MM.1S (cell line): ENCODE measurements around the gene MRM3.

Experiments used
- DNase-seq: peaks from one replicate; pipeline ENCODE4 v3.0.0-alpha.2; 2015
- H2AFZ ChIP-seq: fragments of 300-600 bp; sonication (generic); 2 replicates; pipeline ENCODE4 v1.6.0; 2016; ENCODE audit warnings: antibody characterized with exemption, low read length
- H3F3A ChIP-seq: fragments of 300-600 bp; sonication (generic); 2 replicates; pipeline ENCODE4 v1.6.1; 2016; ENCODE audit warnings: mild to moderate bottlenecking, antibody characterized with exemption, low read length, moderate library complexity, mixed read lengths; ENCODE audit not compliant: insufficient read depth
- H3K27ac ChIP-seq: fragments of 300-600 bp; sonication (generic); 2 replicates; pipeline ENCODE4 v1.5.1; 2016; ENCODE audit warnings: mild to moderate bottlenecking, low read length
- H3K27me3 ChIP-seq: fragments of 300-600 bp; sonication (generic); replicated peaks from 2 replicates; pipeline ENCODE4 v1.6.0; 2016; ENCODE audit warnings: low read length; ENCODE audit not compliant: insufficient read depth
- H3K36me3 ChIP-seq: fragments of 300-600 bp; sonication (generic); replicated peaks from 2 replicates; pipeline ENCODE4 v1.6.1; 2016; ENCODE audit warnings: mild to moderate bottlenecking, low read length, mixed read lengths; ENCODE audit not compliant: insufficient read depth
- H3K4me1 ChIP-seq: fragments of 300-600 bp; sonication (generic); 2 replicates; pipeline ENCODE4 v1.6.1; 2016; ENCODE audit warnings: low read length, mixed read lengths
- H3K4me2 ChIP-seq: fragments of 300-600 bp; sonication (generic); 2 replicates; pipeline ENCODE4 v1.6.0; 2016; ENCODE audit warnings: low read depth, low read length
- H3K4me3 ChIP-seq: fragments of 300-600 bp; sonication (generic); 2 replicates; pipeline ENCODE4 v1.5.1; 2016; ENCODE audit warnings: low read length, mixed read lengths
- H3K79me2 ChIP-seq: fragments of 300-600 bp; sonication (generic); 2 replicates; pipeline ENCODE4 v1.6.1; 2016; ENCODE audit warnings: mixed run types, low read length, mixed read lengths
- H3K9ac ChIP-seq: fragments of 300-600 bp; sonication (generic); 2 replicates; pipeline ENCODE4 v1.6.1; 2016; ENCODE audit warnings: low read length, mixed read lengths
- H3K9me2 ChIP-seq: fragments of 300-600 bp; sonication (generic); replicated peaks from 2 replicates; pipeline ENCODE4 v1.6.1; 2016; ENCODE audit warnings: mild to moderate bottlenecking, low read length, mixed read lengths; ENCODE audit not compliant: insufficient read depth
- H3K9me3 ChIP-seq: fragments of 300-600 bp; sonication (generic); replicated peaks from 2 replicates; pipeline ENCODE4 v1.6.1; 2016; ENCODE audit warnings: mild to moderate bottlenecking, low read length, mixed read lengths; ENCODE audit not compliant: insufficient read depth
- H4K20me1 ChIP-seq: fragments of 300-600 bp; sonication (generic); 2 replicates; pipeline ENCODE4 v1.6.1; 2016; ENCODE audit warnings: mild to moderate bottlenecking, low read length, moderate library complexity, mixed read lengths; ENCODE audit not compliant: insufficient read depth
- EZH2 ChIP-seq: fragments of 300-600 bp; sonication (generic); optimal IDR thresholded peaks from 2 replicates; pipeline ENCODE3; 2017; ENCODE audit warnings: low read depth, mild to moderate bottlenecking, antibody characterized with exemption, low read length, mixed read lengths
- EZH2phosphoT487 ChIP-seq: fragments of 300-600 bp; sonication (generic); IDR thresholded peaks from 2 replicates; pipeline ENCODE4 v1.6.1; 2018; ENCODE audit warnings: antibody characterized with exemption, low read length
- TF ChIP-seq, protein P1 (sequence below): fragments of 300-600 bp; sonication (generic); IDR thresholded peaks from 2 replicates; pipeline ENCODE4 v1.5.1; 2016; ENCODE audit warnings: antibody characterized with exemption, low read length, mixed read lengths

Gene MRM3

DNA sequence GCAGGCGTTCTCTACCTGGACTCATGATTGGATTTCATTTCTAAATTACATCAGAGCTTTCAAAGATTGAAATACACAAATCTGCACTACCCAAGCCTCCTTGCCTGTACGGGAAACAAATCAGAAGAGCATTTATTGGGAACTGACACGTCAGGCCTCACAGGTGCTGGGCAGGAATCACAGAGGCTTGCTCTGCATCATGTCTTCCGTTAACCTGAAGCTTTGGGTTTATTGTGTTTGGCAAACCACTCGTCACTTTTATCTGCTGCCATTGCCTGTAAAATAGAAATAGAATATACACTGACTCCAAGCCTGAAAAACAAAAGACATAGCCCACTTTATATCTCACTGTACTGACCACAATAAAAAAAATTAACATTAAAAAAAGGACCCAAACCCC, 22.2 kb upstream of the MRM3 start:
- Histone ChIP-seq H3K4me3 (no peak overlapping the region), H3K9me3 (no peaks in the 10 kb centered on the region), H2AFZ (no peak overlapping the region), H3K9ac (no peak overlapping the region), H3K36me3 (0 out of 2 replicates have a peak, but pooled peaks cover 3% of the 10 kb centered on the region), H3F3A (no peaks in the 10 kb centered on the region), H3K27me3 (no peaks in the 10 kb centered on the region; the same call in 1 of the 2 replicates), H3K9me2 (no peaks in the 10 kb centered on the region), H4K20me1 (no peaks in the 10 kb centered on the region), H3K4me2 (no peak overlapping the region), H3K27ac (no peak overlapping the region), H3K4me1 (no peaks in the 10 kb centered on the region), H3K79me2 (no peaks in the 10 kb centered on the region)
- TF ChIP-seq EZH2phosphoT487: no peak
- DNase-seq: no peak

GRCh38 chr17:760371-760770, 21.8 kb upstream of the MRM3 start:
- Histone ChIP-seq H3K36me3 (0 out of 2 replicates have a peak, but pooled peaks cover 3% of the 10 kb centered on the region), H3K79me2 (no peaks in the 10 kb centered on the region)

DNA sequence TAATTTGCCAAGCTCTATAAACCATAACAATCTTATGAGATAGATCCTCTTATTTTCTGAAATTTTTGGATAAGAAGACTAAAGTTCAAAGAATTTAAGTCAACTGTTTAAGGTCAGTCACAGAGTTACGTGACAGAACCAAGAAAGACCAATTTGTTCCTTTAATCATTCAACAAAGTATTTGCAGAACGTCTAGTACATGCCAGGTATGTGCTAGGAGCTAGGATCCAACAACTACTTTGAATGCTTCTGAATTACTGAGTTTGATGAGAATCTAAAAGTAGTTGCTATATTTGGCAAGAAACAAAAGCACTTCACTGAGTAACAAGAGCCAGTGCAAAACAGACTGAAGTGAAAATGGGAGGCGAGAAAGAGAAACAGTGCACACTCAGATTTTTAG, 15.1 kb upstream of the MRM3 start:
- no peaks in the 10 kb centered on the region; the same call in 1 of the 2 replicates for H3K27me3 ChIP-seq
- H3K27ac ChIP-seq: no peak overlapping the region
- no peaks in the 10 kb centered on the region for H3K79me2 ChIP-seq
- no peak overlapping the region for H3K4me2 ChIP-seq
- DNase-seq: no peak
- no peaks in the 10 kb centered on the region for H4K20me1 ChIP-seq
- no peaks in the 10 kb centered on the region for H3K9me2 ChIP-seq
- H3K4me1 ChIP-seq: no peaks in the 10 kb centered on the region
- no peak for TF ChIP-seq EZH2
- TF ChIP-seq, protein P1, sequence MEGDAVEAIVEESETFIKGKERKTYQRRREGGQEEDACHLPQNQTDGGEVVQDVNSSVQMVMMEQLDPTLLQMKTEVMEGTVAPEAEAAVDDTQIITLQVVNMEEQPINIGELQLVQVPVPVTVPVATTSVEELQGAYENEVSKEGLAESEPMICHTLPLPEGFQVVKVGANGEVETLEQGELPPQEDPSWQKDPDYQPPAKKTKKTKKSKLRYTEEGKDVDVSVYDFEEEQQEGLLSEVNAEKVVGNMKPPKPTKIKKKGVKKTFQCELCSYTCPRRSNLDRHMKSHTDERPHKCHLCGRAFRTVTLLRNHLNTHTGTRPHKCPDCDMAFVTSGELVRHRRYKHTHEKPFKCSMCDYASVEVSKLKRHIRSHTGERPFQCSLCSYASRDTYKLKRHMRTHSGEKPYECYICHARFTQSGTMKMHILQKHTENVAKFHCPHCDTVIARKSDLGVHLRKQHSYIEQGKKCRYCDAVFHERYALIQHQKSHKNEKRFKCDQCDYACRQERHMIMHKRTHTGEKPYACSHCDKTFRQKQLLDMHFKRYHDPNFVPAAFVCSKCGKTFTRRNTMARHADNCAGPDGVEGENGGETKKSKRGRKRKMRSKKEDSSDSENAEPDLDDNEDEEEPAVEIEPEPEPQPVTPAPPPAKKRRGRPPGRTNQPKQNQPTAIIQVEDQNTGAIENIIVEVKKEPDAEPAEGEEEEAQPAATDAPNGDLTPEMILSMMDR: no peak
- TF ChIP-seq EZH2phosphoT487: no peak
- peaks cover 7% of the 10 kb centered on the region; the same call in 1 of the 2 replicates for H3K36me3 ChIP-seq
- no peak overlapping the region for H2AFZ ChIP-seq
- no peaks in the 10 kb centered on the region for H3F3A ChIP-seq
- H3K4me3 ChIP-seq: no peak overlapping the region
- no peaks in the 10 kb centered on the region for H3K9me3 ChIP-seq
- no peak overlapping the region for H3K9ac ChIP-seq

More at GRCh38 chr17:760371-760770, 21.8 kb upstream of the MRM3 start:
- Histone ChIP-seq H3F3A (no peaks in the 10 kb centered on the region), H3K4me3 (no peak overlapping the region), H2AFZ (no peak overlapping the region), H3K27ac (no peak overlapping the region), H3K9me3 (no peaks in the 10 kb centered on the region), H4K20me1 (no peaks in the 10 kb centered on the region), H3K4me1 (no peaks in the 10 kb centered on the region), H3K27me3 (no peaks in the 10 kb centered on the region; the same call in 1 of the 2 replicates), H3K9me2 (no peaks in the 10 kb centered on the region), H3K4me2 (no peak overlapping the region), H3K9ac (no peak overlapping the region)
- DNase-seq: no peak
- TF ChIP-seq EZH2phosphoT487 (no peak), EZH2 (no peak)
- TF ChIP-seq, protein P1: no peak

- H3K36me3 ChIP-seq: peaks cover 7% of the 10 kb centered on the region
- H3K9me2 ChIP-seq: no peaks in the 10 kb centered on the region
- DNase-seq: no peak
- H3K4me1 ChIP-seq: no peaks in the 10 kb centered on the region
- no peak overlapping the region for H2AFZ ChIP-seq
- no peaks in the 10 kb centered on the region for H3K27me3 ChIP-seq
- H3F3A ChIP-seq: no peaks in the 10 kb centered on the region
- no peaks in the 10 kb centered on the region for H3K79me2 ChIP-seq
- no peak overlapping the region for H3K4me3 ChIP-seq
- H3K27ac ChIP-seq: no peak overlapping the region
- no peak overlapping the region for H3K9ac ChIP-seq
- no peaks in the 10 kb centered on the region for H3K9me3 ChIP-seq
- no peaks in the 10 kb centered on the region for H4K20me1 ChIP-seq
- no peak overlapping the region for H3K4me2 ChIP-seq
- no peak for TF ChIP-seq EZH2
- no peak for TF ChIP-seq EZH2phosphoT487
- TF ChIP-seq, protein P1: no peak
Measured at GRCh38 chr17:773016-773415, 9.1 kb upstream of the MRM3 start.
